GM21529 (cell line): ENCODE data around the gene GTF2H1.

ENCODE experiments used
- ATAC-seq: cut with Tn5 transposase; IDR thresholded peaks from one replicate; pipeline ENCODE4 v1.9.1; 2021; ENCODE audit not compliant: unreplicated experiment

Gene GTF2H1

DNA sequence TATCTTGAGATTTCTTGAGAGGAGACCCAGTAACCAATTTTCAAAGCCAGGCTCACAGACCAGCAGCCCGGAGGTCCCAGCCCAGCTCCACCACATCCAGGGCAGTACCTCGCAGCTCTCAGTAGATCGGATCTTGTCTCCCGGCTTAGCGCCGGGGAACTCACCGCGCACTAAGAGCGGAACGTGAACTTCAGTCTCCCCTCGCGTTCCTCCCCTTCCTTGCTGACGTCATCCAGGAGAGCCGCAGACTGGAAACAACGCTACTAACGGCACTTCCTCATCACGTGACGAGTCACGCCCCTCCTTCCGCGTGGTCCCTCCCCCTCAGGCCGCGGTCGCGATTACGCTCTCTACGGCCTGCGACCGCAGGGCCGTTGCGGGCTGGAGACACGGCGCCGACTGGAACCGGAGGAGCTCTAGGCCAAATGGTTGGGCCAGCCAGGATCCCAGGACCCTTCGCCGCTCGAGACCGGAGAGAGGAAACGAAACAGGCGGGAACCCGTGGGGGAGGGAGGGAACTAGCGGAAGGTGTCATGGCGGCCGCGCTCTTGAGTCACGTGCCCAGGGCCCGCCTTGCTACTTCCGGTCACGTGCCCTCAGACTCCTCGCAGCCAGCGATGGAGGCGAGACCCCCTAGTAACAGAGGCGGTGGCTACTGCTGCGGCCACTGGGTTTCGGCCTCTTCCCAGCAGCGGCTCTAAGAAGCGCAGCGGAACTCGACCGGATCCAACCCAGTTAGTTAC is at the start of gene GTF2H1, which contains the start of gene HPS5:
Gene GTF2H1 (plus strand): TSS at position 599 of the 743 bp plus-strand sequence. CDS start 10,508 bp downstream, outside the sequence.
Gene HPS5 (minus strand): TSS at position 172 of the 743 bp plus-strand sequence. CDS start 4,282 bp downstream, outside the sequence.
- ATAC-seq = peak; percentile 87

DNA sequence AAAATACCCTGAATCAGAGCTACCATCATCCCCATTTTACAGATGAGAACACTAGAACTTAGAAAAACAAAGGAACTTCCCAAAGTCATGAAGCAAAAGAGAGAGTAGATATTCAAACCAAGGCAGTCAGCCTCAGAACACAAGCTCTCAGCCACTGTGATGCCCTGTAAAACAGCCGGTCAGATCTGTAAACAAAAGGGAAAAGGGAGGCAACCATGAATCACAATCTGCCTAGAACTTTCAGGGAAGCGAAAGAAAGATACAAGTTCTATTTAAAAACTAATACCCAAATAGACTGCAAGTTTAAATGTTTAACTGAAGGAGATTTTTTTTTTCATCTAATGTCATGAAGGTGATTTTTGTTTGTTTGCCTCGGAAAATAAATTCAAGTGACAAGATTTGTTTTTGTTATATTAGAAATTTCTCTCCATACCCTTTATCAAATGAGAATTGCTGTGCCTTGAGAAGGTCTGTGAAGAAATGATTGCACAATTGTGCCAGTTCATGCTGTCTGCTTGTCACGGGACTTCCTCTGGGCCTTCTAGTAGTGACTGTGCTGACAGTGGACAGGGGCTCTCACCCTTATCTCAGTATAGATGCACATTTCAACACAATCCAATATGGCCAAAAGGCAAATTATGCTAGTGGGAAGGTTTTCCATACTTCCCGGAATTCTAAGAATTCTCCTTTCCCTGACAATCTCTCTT is 44.6 kb upstream of the GTF2H1 start:
- no peak for ATAC-seq

DNA sequence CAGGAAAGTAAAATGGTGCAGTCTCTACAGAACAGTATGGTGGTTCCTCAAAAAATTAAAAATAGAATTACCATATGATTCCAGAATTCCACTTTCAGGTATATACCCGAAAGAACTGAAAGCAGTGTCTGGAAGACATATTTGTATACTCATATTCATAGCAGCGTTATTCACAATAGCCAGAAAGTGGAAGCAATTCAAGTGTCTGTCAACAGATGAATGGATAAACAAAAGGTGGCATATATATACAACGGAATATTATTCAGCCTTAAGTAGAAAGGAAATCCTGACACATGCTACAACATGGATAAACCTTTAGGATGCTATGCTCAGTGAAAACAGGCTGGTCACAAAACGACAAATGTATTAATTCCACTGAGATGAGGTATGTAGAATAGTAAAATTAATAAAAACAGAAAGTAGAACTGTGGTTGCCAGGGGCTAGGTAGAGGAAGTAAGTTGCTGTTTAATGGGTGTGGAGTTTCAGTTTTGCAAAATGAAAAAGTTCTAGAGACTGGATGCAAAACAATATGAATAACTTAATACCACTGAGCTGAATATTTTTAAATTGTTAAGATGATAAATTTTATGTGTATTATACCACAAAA is 41.8 kb upstream of the GTF2H1 start:
- peak; percentile 89 for ATAC-seq

DNA sequence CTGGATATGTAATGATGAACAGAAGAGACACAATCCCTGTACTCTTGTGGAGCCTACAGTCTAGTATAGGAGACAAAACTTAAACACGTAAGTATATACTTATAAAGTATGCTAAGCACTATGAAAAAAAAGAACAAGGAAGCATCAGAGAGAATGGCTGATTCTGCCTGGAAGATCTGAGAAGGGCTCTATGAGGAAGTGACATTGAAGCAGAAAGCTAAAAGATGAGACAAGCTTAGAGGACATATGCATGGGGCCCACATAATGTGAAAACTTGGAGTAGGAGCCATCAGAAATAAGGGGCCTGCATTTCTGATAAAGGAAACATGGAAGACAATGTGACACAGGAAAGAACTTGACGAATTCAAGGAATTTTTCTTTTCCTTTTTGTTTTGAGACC is 39.7 kb upstream of the GTF2H1 start:
- ATAC-seq = no peak

DNA sequence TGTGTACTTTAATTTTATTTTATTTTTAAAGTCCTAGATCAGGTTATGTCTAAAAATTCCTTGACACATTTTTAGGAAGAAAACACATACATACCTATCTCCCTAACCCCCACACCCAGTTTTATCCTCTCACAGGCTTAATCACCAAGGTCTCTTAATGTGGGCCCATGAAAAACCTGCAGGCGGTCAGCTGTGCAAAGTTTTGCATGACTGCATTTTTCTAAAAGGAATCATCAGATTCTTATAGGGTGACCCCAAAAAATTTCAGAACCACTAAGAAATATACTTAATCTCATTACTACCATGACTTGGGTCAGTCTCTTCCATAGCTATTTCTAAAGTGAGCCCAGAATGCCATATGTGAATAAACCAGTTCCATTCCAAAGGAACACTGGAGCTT is 36.5 kb upstream of the GTF2H1 start:
- ATAC-seq = no peak

DNA sequence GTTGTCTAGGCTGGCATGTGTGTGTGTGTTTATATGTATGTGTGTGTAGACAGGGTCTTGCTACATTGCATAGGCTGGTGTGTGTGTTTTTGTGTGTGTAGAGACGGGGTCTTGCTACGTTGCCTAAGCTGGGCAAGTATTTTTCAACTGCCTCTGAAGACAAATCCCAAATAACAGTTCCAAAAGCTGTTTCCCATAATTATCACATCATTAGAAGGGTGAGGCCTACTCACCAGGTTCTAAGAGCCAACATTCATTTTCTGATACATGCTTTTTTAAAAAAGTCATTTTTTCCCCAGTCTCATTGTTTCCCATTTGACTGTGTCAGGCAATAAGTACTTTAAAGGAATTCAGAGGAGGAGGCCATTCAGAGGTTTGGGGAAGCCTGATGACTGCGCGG is 33.5 kb upstream of the GTF2H1 start:
- ATAC-seq = no peak

DNA sequence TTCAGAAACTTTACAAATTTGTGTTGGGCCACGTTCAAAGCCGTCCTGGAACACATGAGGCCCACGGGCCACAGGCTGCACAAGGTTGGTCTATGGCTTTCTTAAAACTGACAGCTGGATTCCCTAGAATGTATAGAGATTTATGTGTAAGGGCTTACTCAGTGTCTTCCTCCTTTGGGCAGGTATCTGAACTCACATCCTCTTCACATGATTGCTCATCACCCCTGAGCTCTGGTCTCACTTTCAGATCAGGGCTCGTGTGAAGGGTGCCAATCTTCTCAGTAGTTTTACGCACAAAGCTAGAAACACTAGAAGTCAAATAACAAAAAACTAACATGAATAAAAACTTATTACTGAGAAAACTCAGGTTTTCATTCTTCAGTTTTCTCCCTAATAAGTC is 27.5 kb upstream of the GTF2H1 start:
- no peak for ATAC-seq

DNA sequence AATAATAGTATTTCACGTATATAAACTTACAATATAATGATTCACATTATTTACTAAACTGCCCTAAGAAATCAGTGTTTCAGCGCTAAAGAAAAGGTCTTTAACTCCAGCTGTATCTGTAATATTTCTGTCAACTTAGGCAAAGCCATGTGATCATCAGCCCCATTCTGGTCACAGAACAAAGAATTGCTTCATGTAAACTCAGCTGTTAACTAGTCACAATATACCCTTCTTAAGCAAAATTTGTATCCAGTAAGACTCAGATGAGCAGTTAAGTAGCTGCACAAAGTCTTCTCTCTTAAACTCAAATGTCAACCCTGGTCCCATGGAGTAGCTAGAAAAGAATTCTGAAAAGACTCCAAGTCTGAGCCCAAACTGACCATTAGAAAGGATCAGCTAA is 27.1 kb upstream of the GTF2H1 start:
- ATAC-seq = no peak

DNA sequence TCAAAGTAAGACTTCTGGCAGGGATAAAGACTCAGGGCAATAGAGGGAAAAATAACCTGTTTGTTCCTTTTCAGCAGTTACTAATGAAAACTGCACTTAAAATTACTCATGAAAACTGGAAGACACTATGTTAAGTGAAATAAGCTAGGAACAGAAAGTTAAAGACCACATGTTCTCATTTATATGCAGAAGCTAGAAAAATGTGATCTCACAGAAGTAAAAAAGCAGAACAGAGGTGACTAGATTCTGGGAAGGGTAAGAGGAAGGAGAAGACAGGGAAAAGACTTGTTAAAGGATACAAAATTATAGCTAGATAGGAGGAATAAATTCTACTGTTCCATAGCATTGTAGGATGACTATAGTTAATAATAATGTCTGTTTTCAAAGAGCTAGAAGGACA is 22.6 kb upstream of the GTF2H1 start:
- no peak for ATAC-seq

DNA sequence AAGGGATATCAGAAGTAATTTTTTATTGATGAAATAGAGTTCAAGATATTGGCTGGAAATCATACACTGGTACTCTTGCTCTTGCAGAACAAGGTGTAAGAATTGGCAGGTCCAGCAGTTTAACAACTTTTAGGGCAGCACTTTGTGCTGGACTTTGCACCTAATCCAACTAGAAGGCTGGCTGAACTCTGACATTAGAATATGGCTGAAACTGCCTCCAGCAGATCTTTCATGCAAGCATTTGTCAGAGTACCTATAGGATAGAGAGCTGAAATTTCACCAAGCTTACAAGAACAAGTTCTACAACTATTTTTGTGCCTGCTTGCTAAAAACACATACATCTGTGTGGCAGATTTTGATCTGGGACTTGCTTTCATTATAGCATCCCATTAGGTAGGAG is 17.6 kb upstream of the GTF2H1 start:
- ATAC-seq = no peak

DNA sequence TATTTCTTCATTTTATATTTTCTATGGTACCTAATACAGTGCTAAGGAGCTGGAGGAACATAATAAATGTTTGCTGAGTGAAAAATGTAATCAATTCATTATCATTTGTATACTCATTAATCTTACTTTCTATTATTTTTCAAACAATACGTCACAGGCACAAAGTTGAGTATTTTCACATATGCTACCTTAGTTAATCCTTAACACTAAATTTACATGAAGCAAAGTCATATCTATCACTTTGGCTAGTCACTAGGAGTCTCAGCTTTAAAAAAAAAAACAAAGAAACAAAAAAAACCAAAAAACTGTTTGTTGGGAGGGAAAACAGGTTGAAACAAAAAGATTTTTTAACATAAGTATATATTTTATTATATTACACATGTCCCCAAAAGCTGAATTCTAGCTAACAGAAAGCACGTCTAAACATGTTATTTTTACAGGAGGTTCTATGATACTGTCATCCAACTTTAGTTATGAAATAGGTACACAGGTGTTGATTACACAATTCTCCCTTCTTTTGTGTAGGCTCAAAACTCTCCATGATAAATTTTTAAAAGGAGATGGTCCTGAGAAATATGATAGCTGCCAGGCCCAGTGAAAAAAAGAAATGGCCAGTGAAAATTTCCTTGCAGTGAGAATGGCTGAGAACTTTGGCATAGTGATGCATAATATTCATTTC is 14.8 kb upstream of the GTF2H1 start:
- ATAC-seq = no peak

DNA sequence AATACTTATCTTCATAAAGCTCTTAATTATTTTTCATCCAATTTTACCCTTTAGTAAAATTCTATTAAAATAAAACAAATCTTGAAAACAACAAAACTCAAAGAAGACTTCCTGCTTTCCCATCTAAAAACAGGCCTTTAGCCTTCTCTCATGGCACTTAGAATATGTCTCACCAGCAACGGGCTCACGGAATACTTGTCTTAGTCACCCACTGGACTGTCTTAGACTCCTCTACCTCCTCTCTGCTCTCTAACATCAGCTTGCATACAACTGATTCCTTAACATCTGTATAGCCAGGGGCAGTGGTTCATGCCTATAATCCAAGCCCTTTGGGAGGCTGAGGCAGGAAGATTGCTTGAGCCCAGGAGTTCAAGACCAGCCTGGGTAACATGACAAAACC is 14.1 kb upstream of the GTF2H1 start:
- ATAC-seq = no peak

DNA sequence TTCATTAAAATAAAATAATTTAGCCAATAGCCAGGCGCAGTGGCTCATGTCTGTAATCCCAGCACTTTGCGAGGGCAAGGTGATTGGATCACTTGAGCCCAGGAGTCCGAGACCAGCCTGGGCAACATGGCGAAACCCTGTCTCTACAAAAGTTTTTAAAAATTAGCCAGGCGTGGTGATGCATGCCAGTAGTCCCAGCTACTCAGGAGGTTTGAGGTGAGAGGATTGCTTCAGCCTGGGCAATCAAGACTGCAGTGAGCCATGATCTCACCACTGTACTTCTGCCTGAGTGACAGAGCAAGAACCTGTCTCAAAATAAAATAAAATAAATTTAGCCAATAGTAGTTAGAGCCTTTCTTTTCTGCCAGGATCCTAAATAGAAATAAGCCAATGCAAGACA is 12.7 kb upstream of the GTF2H1 start:
- no peak for ATAC-seq

DNA sequence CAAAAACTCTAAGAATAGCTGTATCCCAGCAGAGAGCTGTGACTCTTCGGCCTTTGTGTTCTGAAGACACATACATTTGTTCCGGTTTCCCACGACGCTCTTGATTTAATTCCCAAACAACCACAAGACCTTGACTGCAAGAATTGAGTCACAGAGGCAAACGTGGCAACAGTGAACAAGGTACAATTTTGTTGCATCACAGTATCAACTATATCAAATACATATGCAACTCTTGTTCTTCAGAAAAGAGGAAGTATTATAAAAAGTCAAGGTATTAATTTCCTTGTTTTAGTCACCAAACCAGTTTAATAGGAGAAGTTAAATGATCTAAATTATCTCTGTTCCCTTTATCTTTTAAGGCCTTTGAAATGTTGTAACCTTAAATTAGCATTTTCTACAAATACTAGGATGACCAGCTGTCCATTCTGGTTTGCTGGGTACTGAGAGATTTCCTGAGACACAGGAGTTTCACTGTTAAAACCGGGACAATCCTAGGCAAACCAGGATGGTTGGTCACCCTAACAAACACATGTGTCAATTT is 11.5 kb upstream of the GTF2H1 start:
- peak; percentile 68 for ATAC-seq

DNA sequence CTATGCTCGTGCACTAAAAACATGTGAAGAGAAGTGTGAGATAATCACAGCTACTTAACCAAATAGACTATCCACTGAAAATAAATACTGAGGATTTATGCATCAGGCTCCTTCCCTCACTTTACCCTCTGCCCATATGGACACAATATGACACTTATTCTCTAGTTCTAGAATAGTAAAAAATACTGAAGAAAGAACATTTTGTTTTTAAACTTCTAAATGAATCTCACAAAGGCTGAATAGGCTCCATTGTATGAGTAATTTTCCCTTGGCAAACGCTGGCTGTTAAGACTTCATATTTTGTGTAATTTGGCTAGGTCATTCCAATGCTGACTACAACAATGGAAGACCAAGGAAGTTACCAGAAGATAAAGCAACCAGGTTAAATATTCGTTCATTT is 10.4 kb upstream of the GTF2H1 start:
- ATAC-seq = no peak

DNA sequence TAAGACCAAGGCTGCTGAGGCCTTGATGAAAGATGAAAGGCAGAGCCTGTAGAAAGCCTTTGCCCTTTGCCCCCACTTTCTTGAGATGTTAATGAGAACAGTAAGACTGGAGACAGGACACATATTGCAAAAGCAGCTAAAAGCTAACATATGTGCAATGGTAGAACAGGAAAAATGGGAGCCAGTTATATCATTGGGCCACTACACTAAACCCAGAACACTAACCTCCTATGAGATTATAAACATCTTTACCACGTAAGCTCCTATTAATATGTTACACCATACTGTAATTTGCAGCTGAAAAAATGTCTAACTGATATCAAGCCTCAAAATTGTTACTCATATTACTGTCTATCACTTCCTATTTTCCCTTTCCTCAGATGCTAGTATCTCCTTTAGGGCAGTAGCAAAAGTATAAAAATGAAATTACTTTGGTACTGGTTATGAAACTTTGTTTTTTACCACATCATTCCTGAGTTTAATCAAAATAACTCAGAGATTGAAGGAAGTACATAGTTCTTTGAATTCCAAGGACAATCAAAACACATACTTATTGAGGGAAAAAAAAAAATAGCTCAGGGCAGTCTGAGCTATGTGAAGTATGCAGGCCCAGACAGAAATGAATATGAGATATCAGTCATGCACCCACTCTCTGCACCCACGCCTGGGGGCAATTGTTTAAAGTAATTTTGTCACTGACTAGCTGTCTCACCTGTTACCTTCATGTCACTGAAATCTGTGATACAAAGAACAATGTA is 9.5 kb upstream of the GTF2H1 start:
- ATAC-seq = no peak

DNA sequence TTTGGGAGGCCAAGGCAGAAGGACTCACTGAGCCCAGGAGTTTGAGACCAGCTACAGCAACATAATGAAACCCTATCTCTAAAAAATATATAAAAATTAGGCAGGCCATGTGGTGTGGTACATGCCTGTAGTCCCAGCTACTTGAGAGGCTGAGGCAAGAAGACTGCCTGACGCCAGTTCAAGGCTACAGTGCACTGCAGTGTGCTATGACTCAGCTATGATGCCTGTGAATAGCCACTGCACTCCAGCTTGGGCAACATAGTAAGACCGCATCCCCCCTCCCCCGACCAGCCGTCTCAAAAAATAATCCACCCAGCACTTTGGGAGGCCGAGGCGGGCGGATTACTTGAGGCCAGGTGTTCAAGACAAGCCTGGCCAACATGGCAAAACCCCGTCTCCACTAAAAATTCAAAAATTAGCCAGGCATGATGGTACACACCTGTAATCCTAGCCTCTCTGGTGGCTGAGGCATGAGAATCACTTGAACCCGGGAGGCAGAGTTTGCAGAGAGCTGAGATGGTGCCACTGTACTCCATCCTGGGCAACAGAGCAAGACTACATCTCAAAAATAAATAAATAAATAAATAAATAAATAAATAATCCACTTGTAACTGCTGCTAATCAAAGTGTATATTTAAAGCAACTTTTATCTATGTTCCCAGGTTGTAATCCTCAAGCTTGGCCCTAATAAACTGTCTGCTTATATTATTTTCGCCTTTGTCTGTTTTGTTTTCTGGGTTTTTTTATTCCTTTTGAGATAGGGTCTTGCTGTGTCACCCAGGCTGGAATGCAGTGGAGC is 8.2 kb upstream of the GTF2H1 start:
- no peak for ATAC-seq

DNA sequence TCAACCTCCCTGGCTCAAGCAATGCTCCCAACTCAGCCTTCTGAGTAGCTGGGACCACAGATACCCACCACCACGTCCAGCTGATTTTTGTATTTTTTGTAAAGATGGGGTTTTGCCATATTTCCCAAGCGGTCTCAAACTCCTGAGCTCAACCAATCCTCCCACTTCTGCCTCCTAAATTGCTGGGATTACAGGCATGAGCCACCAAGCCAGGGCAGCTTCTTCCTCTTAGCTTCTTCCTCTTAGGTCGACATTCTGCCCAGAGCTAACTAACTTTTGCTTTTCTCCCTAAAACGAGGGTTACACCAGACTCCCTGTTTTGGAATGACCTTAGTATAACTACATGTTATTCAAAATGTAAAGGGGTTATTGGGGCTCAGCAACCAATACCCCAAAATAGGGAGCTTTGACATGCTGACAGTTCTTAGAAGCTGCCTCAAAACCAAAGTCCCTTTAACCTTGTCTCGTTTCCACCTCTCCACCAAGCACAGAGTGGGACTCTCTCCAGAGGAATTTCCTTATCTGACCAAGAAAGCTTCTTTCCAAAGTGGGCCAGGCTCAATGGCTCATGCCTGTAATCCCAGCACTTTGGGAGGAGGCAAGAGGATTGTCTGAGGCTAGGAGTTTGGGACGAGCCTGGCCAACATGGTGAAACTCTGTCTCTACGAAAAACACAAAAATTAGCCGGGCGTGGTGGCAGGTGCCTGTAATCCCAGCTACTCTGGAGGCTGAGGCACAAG is 7.4 kb upstream of the GTF2H1 start:
- ATAC-seq = no peak

DNA sequence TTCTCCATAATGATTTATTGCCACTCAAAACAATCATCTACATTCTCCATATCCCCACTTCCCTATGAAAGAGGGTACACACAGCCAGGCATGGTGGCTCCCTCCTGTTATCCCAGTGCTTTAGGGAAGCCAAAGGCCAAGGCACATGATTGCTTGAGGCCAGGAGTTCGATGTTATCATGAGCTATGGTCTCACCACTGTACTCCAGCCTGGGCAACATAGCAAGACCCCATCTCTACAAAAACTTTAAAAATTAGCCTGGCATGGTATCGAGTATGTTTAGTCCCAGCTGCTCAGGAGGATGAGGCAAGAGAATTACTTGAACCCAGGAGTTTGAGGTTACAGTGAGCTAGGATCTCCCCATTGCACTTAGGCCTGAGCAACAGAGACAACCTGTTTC is 6.5 kb upstream of the GTF2H1 start:
- ATAC-seq = no peak
